ENCODE data around the gene ACBD3. TPM values are rescaled to one million over a fixed set of nuclear protein-coding genes. Genes with fewer than 3 reads are reported as not detected.

Gene ACBD3
- total RNA-seq, 2 experiments from 2014 or later: 26.5 to 28.3 TPM

- DNase-seq: no peak
- Mint-ChIP-seq H3K4me3 (no peak overlapping the region), H3K27me3 (no peaks in the 10 kb centered on the region), H3K27ac (no peak overlapping the region), H3K4me1 (ENCODE audit: low read depth) (peaks cover 19% of the 10 kb centered on the region), H3K9me3 (no peaks in the 10 kb centered on the region), H3K36me3 (ENCODE audit: low read depth) (no peaks in the 10 kb centered on the region)
- ChIA-PET POLR2A (no interaction called here), CTCF (no interaction called here)
- no peak for ATAC-seq (ENCODE audit: poor library complexity)
- TF ChIP-seq, protein P1, sequence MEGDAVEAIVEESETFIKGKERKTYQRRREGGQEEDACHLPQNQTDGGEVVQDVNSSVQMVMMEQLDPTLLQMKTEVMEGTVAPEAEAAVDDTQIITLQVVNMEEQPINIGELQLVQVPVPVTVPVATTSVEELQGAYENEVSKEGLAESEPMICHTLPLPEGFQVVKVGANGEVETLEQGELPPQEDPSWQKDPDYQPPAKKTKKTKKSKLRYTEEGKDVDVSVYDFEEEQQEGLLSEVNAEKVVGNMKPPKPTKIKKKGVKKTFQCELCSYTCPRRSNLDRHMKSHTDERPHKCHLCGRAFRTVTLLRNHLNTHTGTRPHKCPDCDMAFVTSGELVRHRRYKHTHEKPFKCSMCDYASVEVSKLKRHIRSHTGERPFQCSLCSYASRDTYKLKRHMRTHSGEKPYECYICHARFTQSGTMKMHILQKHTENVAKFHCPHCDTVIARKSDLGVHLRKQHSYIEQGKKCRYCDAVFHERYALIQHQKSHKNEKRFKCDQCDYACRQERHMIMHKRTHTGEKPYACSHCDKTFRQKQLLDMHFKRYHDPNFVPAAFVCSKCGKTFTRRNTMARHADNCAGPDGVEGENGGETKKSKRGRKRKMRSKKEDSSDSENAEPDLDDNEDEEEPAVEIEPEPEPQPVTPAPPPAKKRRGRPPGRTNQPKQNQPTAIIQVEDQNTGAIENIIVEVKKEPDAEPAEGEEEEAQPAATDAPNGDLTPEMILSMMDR (IDR thresholded peaks at IDR 0.05): no peak
- Histone ChIP-seq H3K4me3 (ENCODE audit: low read length) (no peak overlapping the region), H3K27me3 (ENCODE audit: control insufficient read depth in 1 of 2, insufficient read depth in 2 of 2, low read length in 2 of 2) (no peaks in the 10 kb centered on the region), H3K36me3 (ENCODE audit: insufficient read depth, low read length) (no peaks in the 10 kb centered on the region), H3K27ac (ENCODE audit: low read depth in 1 of 2, low read length in 2 of 2) (no peak overlapping the region), H3K4me1 (ENCODE audit: insufficient read depth, low read length) (peaks cover 26% of the 10 kb centered on the region), H3K9me3 (ENCODE audit: control insufficient read depth in 1 of 2, insufficient read depth in 1 of 2, low read length in 2 of 2) (no peaks in the 10 kb centered on the region)
- intact Hi-C loops (cut with DNase I, micrococcal nuclease): loop anchor here (10.0 kb wide), 2 partner anchors 176 to 276 kb away; partner anchors contain the start of genes LIN9 (in 1 of the 2) and PARP1 (in 1 of the 2)
Observed at GRCh38 chr1:226129230-226129629, 57.3 kb downstream of the ACBD3 start.

DNA sequence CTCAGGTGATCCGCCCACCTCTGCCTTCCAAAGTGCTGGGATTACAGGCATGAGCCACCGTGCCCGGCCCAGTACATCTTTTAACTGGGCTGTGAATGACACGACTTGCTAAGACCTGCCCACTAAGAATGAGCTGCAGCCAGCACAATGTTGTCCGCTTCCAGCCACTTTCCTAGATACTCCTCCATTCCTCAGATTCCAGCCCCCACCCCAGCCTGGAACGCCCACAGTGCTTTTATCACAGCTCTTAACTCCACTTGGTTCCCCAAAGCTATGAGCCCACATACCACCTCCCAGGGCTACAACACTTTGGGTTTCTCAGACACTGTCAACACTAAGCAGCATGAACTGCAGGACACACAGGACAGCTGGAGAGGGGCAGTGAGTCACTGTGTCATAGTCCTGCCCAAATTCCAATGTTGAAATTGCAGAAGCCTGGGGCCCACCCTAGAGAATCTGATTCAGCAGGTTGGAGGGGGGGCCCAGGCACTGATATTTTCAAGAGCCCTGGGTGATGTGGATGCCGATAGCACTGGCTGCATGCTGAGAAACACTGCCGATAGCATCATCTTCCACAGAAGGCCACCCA is 58.0 kb downstream of the ACBD3 start:
- Mint-ChIP-seq H3K9me3 (no peaks in the 10 kb centered on the region), H3K27me3 (no peaks in the 10 kb centered on the region), H3K27ac (no peak overlapping the region), H3K4me3 (no peak overlapping the region), H3K4me1 (ENCODE audit: low read depth) (peaks cover 24% of the 10 kb centered on the region), H3K36me3 (ENCODE audit: low read depth) (no peaks in the 10 kb centered on the region)
- no peaks in the 10 kb centered on the region for H3K27me3 ChIP-seq (ENCODE audit: control insufficient read depth in 1 of 2, insufficient read depth in 2 of 2, low read length in 2 of 2)
- TF ChIP-seq, protein P1 (IDR thresholded peaks at IDR 0.05): no peak
- peaks cover 26% of the 10 kb centered on the region for H3K4me1 ChIP-seq (ENCODE audit: insufficient read depth, low read length)
- ATAC-seq (ENCODE audit: poor library complexity): no peak
- H3K27ac ChIP-seq (ENCODE audit: low read depth in 1 of 2, low read length in 2 of 2): no peak overlapping the region
- peak in 1 of 14 experiments; percentile 8 for DNase-seq
- intact Hi-C loops (cut with DNase I, micrococcal nuclease): loop anchor here (10.0 kb wide), 2 partner anchors 176 to 276 kb away; partner anchors contain the start of genes LIN9 (in 1 of the 2) and PARP1 (in 1 of the 2)
- H3K9me3 ChIP-seq (ENCODE audit: control insufficient read depth in 1 of 2, insufficient read depth in 1 of 2, low read length in 2 of 2): no peaks in the 10 kb centered on the region
- no peaks in the 10 kb centered on the region for H3K36me3 ChIP-seq (ENCODE audit: insufficient read depth, low read length)
- ChIA-PET CTCF (no interaction called here), POLR2A (no interaction called here)
- no peak overlapping the region for H3K4me3 ChIP-seq (ENCODE audit: low read length)

DNA sequence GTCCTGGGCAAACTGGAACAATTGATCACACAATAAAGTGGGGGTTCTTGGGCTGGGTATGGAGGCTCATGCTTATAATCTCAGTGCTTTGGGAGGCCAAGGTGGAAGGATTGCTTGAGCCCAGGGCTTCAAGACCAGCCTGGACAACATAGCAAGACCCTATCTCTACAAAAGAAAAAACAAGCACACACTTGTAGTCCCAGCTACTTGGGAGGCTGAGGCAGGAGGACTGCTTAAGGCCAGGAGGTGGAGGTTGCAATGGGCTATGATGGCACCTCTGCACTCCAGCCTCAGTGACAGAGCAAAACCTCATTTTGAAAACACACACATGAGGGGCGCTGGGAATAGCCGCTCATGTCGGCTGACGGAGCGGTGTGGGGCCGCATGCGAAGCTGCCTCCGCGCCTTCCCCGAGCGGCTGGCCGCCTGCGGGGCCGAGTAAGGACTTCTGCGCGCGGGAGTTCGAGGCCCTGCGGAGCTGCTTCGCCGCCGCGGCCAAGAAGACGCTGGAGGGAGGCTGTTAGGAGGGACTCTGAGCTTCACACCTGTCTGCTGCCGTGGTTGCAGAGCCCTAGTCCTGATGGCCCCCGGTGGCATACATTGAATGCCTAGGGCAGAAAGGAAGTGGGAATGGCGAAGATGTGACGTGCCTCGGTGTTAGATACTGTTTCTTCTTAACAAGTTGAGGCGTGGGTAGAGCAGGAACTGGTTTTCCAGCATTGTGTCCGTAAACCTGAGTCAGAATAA is 59.5 kb downstream of the ACBD3 start:
- POLR2A ChIA-PET: no interaction called here
- Mint-ChIP-seq H3K36me3 (ENCODE audit: low read depth) (no peaks in the 10 kb centered on the region), H3K4me3 (no peak overlapping the region), H3K27me3 (no peaks in the 10 kb centered on the region), H3K9me3 (no peaks in the 10 kb centered on the region), H3K27ac (no peak overlapping the region), H3K4me1 (ENCODE audit: low read depth) (peaks cover 36% of the 10 kb centered on the region)
- H3K4me1 ChIP-seq (ENCODE audit: insufficient read depth, low read length): peaks cover 39% of the 10 kb centered on the region
- ATAC-seq (ENCODE audit: poor library complexity) (no peak), DNase-seq (peak in 1 of 14 experiments; percentile 9)
- H3K36me3 ChIP-seq (ENCODE audit: insufficient read depth, low read length): no peaks in the 10 kb centered on the region
- H3K9me3 ChIP-seq (ENCODE audit: control insufficient read depth in 1 of 2, insufficient read depth in 1 of 2, low read length in 2 of 2): no peaks in the 10 kb centered on the region
- H3K4me3 ChIP-seq (ENCODE audit: low read length): no peak overlapping the region
- CTCF ChIA-PET: interaction anchor here (0.6 to 3.9 kb wide), 2 partner anchors 45 to 71 kb away, joined by 3 to 40 read pairs; no protein-coding TSS in a partner anchor
- intact Hi-C loops (cut with DNase I, micrococcal nuclease): loop anchor here (10.0 kb wide), 2 partner anchors 178 to 278 kb away; partner anchors contain the start of genes LIN9 (in 1 of the 2) and PARP1 (in 1 of the 2)
- no peak overlapping the region for H3K27ac ChIP-seq (ENCODE audit: low read depth in 1 of 2, low read length in 2 of 2)
- TF ChIP-seq, protein P1 (IDR thresholded peaks at IDR 0.05): no peak
- H3K27me3 ChIP-seq (ENCODE audit: control insufficient read depth in 1 of 2, insufficient read depth in 2 of 2, low read length in 2 of 2): no peaks in the 10 kb centered on the region

Measured in CD4-positive, alpha-beta T cell (primary cell).